ENCODE measurements around the gene RGMA.
"Not testable (repeated sequence)": the region's sequence is repeated elsewhere in the genome, so short reads cannot be mapped to it uniquely, and the experiment has no call there.

RGMA gene

GRCh38 chr15:93032515-93033206 is 56.4 kb downstream of the RGMA start:
- DNase-seq: not testable (repeated sequence)

GRCh38 chr15:93031557-93032384 is 57.2 kb downstream of the RGMA start:
- not testable (repeated sequence) for DNase-seq

- DNase-seq: no peak
Observed at GRCh38 chr15:93031103-93031464, 57.9 kb downstream of the RGMA start.

- peak; percentile 15 for DNase-seq
Observed at GRCh38 chr15:93030430-93031102, 58.4 kb downstream of the RGMA start.

- no peak for DNase-seq
Observed at GRCh38 chr15:93029836-93030429, 59.1 kb downstream of the RGMA start.

- no peak for DNase-seq
Observed at GRCh38 chr15:93029214-93029835, 59.7 kb downstream of the RGMA start.

- DNase-seq: no peak
Observed at GRCh38 chr15:93028632-93029213, 60.3 kb downstream of the RGMA start.

GRCh38 chr15:93028111-93028631 is 60.8 kb downstream of the RGMA start:
- DNase-seq: no peak

- no peak for DNase-seq
Observed at GRCh38 chr15:93027413-93027812, 61.6 kb downstream of the RGMA start.

GRCh38 chr15:93026380-93026817 is 62.6 kb downstream of the RGMA start:
- DNase-seq: no peak

- no peak for DNase-seq
Observed at GRCh38 chr15:93025625-93025982, 63.4 kb downstream of the RGMA start.

GRCh38 chr15:93024716-93025624 is 64.0 kb downstream of the RGMA start:
- DNase-seq: no peak

- no peak for DNase-seq
Observed at GRCh38 chr15:93024293-93024692, 64.7 kb downstream of the RGMA start.

- no peak for DNase-seq
Observed at GRCh38 chr15:93020976-93021772, 67.8 kb downstream of the RGMA start.

- DNase-seq: no peak
Observed at GRCh38 chr15:93019971-93020370, 69.0 kb downstream of the RGMA start.

GRCh38 chr15:93019090-93019489 is 69.9 kb downstream of the RGMA start:
- DNase-seq: no peak

GRCh38 chr15:93018574-93018973 is 70.4 kb downstream of the RGMA start:
- no peak for DNase-seq

GRCh38 chr15:93017526-93017925 is 71.5 kb downstream of the RGMA start:
- no peak for DNase-seq

GRCh38 chr15:93012786-93013185 is 76.2 kb downstream of the RGMA start:
- no peak for DNase-seq

GRCh38 chr15:93007994-93008393 is 81.0 kb downstream of the RGMA start:
- DNase-seq: no peak
